GM19438 (cell line): ENCODE results near the gene ZDHHC17.
"Not testable (repeated sequence)": the region's sequence is repeated elsewhere in the genome, so short reads cannot be mapped to it uniquely, and the experiment has no call there.

Experiments used
- ATAC-seq: cut with Tn5 transposase; IDR thresholded peaks from one replicate; pipeline ENCODE4 v1.9.1; 2021; ENCODE audit warnings: low read depth; ENCODE audit not compliant: unreplicated experiment

ZDHHC17 gene

DNA sequence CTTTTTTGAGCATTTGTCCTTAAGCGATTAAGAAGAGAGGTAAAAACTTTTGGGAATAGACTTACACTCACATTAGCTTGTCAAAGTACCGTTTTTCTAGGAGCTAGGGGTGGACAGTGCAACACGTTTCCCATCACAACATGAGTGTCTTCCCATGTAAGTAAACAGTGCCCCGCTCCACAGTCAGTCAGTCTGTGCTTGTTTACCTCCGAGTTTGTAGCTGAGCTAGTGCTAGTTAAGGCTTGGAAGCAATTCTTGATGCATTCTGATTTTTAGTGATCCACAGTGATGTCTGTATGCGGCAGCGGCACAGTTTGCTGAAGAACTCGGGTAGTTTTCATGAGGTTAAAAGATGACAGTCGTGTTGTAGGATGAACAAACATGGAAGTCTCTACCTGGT, 941 bp downstream of the ZDHHC17 start:
- ATAC-seq, result no peak

DNA sequence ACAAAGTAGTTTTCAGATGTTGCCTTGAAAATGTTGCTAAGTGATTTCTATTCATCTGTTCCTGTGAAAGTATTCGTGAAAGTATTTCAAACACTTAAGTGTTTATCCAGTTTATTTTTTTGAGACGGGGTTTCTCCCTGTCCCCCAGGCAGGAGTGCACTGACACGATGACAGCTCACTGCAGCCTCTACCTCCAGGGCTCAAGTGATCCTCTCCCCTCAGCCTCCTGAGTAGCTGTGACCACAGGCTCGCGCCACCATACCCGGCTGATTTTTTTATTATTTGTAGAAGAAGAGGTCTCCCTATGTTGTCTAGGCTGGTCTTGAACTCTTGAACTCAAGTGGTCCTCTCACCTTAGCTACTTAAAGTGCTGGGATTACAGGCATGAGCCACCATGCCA, 1.7 kb downstream of the ZDHHC17 start:
- no peak for ATAC-seq

DNA sequence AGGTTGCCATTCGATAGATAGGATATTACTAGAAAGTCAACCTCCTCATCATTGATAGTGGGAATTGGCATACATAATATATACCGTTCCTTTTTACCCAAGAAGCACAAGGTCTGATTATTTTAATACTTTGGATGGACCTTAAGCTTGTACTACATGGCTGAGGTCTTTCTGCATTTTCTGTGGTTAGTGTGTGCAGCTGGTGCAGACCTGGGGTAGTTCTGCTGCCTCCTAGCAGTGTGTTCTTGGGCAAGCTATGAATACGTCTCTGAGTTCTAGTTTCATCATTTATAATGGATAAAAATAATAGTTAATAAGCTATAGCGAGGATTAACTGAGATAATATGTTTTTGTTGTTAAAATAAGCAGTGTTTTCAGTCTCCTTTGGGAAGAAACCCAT, 2.2 kb downstream of the ZDHHC17 start:
- ATAC-seq, result no peak

DNA sequence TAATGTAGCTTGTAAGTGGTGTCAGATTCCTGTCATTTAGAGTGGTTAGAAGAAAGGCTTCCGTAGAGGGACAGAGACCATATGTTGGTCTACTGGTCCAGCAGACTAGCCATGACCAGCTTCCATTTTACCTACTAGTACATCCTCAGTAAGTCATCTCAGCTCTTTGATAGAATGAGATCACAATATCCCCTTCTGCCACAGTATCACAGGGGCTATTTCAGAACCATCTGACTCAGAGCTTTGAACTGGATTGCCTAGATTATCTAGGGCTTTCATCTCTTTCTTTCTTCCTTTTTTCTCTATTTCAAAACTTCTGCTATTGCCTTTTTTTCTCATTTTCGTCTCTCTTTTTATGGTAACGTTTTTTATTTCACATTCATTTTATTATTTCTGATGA, 4.7 kb downstream of the ZDHHC17 start:
- ATAC-seq, result no peak

DNA sequence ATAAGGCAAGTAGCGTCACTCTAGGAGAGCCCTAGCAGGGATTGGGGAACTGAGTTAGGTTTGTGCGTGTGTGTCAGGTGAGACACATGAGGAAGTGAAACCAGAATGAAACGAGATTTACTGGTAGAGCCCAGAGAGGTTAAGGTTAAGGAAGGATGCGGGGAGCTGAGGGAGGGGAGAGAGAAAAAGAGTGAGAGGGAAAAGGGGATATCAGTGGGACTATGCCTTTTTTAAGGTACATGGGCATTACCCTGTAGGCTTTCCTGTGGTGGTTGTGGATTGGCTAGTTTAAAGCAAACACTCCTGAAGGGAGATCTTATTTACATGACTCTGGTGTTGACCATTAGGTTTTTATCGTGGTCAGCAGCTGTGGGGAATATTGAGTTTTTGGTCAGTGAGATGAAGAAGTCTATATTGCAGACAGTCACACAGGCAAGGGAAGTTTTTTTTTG, 13.9 kb downstream of the ZDHHC17 start:
- ATAC-seq, result peak; percentile 100

DNA sequence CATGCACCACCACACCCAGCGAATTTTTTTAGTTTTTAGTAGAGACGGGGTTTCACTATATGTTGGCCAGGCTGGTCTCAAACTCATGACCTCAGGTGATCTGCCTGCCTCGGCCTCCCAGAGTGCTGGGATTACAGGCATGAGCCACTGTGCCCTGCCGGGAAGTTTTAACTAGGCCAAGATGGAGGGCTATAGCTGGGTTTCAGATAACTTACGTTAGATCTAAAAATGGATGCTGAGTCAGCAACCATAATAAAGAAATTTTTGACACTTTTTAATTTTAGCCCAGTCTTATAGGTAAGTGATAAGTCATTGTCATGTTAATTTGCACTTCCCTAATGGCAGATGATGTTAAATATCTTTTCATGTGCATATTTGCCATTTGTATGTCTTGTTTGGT, 14.4 kb downstream of the ZDHHC17 start:
- no peak for ATAC-seq

DNA sequence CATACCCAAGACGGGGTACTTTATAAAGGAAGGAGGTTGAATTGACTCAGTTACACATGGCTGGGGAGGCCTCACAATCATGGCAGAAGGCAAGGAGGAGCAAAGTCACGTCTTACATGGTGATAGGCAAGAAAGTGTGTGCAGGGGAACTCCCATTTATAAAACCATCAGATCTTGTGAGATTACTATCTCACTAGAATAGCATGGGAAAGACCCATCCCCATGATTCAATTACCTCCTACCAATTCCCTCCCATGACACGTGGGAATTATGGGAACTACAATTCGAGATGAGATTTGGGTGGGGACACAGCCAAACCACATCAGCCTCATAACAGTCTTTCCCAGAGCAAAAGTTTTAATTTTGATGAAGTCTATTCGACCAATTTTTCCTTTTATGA, 15.4 kb downstream of the ZDHHC17 start:
- ATAC-seq, result not testable (repeated sequence)

DNA sequence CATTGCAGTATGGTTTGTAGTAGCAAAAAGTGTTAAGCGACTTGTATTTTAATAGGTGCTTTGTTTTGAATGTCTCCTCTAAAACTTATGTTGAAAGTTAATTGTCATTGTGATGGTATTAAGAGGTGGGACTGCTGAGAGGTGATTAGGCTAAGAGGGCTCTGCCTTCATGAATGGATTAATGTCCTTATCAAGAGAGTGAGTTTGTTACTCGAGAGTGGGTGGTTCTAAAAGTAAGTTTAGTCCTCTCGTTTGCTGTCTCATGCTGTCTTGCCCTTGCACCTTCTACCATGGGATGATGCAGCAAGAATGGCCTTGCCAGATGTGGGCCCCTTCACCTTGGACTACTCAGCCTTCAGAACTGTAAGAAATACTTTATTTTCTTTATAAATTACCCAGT, 17.4 kb downstream of the ZDHHC17 start:
- ATAC-seq, result no peak

DNA sequence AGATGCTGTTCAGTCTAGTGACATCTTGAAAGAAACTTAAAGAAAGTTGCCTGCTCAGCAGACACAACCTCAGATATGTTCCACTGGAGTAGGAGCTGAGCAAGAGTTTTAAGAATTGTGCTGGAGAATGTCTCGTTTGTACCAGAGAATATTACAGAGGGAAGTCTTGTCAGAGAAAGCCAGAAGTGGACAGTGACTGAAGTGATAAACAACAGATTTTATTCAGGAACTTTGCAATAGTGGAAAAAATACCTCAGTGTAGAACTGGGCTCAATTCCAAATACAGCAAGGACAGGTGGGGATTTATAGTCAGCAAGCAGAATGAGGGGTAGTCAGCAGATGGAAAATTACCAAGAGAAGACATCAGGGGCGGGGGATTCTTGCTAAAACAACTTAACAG, 18.6 kb downstream of the ZDHHC17 start:
- ATAC-seq, result no peak

DNA sequence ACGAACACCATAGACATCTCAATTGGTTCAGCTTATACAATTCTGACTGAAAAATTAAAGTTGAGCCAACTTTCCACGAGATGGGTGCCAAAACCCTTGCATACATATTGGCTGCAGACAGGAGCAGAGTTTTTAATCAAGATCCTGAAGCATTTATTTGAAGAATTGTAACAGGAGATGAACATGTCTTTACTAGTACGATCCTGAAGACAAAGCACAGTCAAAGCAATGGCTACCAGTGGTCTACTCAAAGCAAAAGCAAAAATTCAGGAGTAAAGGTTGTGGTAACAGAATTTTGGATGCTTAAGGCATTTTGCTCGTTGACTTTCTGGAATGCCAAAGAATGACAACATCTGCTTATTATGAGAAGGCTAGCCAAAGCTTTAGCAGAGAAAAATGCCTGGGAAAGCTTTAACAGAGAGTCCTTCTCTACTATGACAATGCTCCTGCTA, 20.7 kb downstream of the ZDHHC17 start:
- no peak for ATAC-seq

DNA sequence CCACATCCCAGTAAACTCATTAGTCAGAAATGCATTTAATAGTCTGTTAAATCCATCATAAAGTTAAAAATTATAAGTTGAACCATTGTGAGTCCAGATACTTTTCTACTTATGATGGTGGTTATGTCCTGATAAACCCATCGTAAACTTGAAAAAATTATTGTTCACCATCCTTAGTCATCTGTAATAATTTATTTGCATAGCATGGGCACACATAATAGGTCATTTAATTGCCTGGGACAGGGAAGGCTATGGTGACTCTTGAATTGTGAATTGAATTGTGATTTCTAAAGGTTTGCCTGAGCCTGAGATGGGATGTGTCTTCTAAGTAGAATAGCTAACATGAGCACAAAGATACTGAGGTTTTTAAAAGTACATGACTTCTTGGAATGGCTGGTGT, 21.5 kb downstream of the ZDHHC17 start:
- no peak for ATAC-seq

DNA sequence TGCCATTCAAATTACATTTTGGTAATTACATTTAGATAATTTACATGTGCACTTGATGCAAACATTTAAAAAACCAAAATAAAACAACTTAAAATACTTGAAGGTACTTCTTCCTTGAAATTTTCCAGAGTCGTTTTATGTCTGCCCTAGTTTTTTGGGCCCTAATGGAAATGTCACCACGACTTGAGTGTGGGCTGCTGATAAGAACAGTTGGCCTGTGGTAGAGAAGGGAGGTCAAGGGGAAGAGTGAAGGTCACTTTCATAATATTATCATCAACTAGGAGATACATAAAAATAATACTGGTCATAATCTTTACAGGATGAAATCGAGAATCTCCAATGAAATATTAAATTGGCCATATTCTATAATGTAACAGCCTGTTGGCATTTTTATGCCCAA, 23.1 kb downstream of the ZDHHC17 start:
- ATAC-seq, result no peak

DNA sequence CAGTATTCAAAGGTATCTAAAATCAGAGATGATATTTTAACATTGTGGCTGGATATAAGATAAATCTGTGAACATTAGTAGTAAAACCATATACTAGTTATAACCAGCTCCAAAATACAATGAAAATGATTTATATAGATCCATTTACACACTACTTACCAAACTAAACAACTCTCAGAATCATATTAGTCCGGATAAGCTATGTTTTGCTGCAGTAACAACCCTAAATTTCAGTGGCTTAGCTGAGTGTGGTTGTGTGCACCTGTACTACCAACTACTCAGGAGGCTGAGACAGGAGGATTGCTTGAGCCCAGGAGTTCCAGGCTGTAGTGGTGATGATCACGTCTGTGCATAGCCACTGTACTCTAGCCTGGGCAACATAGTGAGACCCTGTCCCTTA, 23.8 kb downstream of the ZDHHC17 start:
- ATAC-seq, result no peak

DNA sequence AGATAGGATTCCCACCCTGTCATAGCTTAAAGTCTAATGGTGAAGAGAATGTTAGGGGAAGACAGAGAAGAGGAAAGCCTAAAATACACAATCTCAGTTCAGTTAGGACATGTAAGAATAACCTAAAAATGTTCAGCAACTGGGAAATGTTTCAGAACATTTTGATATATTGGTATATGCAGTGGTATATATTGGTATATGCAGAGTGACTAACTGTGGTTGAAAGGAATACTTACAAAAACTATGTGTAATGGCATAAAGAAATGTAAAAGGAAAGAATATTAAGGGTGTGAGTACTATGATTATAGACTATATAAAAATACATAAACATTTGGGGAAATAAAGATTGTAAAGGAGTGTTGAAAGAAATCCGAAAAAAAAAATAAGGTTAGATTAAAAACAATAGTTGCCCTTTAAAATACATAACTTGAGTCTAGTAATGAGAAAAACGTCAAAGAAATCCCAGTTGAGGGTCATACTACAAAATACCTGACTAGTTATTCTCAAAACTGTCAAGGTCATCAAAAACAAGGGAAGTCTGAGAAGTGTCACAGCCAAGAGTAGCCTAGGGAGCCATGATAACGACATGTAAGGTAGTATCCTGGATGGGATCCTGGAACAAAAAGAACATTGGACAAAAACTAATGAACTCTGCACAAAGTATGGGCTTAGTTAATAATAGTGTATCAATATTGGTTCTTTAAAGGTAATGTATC, 25.6 kb downstream of the ZDHHC17 start:
- no peak for ATAC-seq

DNA sequence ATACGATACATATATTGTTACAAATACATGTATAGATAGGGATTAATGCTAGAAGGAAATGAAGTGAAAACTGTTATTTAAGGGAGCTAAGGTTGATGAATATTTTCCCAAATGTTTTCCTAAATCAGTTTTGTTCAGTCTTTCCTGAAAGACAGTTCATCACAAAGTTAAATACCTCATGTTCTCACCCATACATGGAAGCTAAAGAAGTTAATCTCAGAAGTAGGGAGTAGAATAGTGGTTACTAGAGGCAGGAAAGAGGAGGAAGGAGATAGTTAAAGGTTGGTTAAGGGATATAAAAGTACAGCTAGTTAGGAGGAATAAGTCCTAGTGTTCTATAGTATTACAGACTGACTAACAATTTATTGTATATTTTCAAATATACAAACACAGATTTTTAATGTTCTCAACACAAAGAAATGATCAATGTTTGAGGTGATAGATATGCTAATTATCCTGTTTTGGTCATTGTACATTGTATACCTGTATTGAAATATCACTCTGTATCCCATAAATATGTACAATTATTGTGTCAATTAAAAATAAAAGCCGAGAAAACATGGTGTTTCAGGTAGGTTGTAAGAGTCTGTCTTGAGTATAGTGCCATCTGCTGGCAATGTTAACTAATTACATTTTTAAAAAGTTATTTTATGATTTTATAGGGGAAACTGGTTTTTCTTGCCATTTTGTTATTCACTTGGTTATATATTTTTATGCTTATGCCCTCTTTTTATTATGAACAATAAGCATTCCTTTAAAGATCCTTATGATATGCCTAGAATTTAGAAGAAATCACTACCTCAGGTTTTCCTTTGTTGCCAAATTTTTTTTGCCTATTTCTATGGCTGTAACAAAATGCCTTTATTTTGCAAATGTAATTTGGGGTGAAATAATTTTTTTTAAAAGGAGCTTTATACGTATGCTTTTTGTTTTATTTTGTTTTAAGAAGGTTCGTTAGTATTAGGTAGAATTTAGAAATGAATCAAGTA, 26.9 kb downstream of the ZDHHC17 start:
- no peak for ATAC-seq

DNA sequence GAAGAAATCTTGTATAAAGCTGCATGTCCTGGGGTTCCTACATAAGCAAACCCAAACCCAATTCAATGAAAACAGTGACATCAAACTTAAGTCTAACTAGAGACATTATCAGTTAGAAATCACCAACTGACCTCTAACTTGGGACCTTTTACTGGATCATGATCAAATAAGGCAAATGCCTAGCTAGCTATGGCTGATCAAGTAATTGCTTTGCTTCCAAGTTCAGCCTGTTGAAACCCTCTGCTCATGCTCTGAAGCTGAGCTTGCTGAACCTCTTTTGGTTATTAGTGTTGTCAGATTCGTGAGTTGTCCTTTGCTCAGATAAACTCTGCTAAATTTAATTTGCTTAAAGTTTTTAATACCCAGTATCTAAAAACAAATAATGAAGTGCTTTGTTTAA, 28.9 kb downstream of the ZDHHC17 start:
- no peak for ATAC-seq

DNA sequence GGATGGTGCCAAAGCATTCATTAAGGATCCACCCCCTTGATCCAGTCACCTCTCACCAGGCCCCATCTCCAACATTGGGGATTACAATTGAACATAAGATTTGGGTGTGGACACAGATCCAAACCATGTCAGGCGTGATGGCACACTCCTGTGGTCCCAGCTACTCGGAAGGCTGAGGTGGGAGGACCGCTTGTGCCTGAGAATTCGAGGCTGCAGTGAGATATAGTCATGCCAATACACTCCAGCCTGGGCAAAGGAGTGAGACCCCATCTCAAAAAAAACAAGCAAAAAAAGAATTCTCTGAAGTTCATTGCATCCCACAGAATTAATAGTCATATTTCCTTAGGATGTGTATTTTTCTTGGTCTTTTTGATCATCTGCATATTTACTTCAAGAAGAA, 34.9 kb downstream of the ZDHHC17 start:
- no peak for ATAC-seq

DNA sequence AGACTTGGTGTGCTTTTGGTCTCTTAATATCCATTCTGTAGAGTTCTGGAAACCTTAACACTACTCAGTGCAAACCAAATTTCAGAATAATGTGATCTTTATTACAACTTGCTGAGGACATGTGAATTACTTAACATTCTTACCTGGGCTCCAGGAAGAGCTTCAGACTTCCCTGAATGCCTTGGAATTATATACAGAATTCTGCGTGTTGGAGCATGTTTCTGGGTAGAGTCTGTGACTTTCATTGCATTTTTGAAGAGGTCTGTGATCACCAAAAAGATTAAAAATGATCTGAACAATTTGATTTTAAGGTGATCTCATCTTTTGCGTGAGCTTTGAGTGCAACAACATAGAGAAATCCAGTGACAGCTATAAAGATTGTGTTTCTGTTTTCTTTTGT, 35.4 kb downstream of the ZDHHC17 start:
- ATAC-seq, result no peak

DNA sequence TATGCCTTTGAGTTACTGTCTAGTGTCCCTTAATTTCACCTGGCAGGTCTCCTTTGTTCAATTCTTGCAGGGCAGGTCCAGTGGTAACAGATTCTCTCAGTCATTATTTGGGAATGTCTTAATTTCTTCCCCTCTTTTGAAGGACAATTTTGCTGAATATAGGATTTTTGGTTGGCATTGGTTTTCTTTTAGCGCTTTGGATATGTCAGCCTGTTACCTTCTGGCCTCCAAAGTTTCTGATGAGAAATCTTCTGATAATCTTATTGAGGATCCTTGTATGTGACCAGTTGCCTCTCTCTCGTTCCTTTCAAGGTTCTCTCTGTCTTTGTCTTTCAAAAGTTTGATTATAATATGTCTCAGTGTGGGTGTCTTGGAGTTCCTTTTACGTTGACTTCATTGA, 38.1 kb downstream of the ZDHHC17 start:
- no peak for ATAC-seq

DNA sequence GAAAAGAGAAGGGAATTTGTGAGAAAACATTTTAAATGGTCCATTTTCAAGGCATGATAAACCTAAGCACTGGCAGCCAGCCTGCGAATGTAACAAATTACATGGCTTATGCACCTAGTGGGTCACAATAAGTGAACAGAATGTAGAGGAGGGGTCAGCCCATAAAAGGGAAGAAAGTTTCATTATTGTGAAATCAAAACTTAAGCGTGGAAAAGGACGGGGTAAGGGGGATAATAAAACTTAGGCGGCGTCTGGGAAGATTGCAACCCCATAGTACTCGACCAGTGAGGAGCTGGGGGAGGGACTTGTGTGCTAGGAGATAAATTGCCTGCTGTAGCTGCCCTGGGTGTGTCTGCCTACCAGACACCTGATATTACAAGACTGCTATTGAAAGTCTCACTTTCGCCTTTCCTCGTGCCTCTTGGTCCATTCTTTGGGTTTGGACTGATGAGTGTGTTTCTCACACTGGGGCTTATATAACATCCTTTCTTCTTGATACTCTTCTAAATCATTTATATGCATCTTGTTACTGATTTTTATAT, 40.6 kb downstream of the ZDHHC17 start:
- ATAC-seq, result no peak

DNA sequence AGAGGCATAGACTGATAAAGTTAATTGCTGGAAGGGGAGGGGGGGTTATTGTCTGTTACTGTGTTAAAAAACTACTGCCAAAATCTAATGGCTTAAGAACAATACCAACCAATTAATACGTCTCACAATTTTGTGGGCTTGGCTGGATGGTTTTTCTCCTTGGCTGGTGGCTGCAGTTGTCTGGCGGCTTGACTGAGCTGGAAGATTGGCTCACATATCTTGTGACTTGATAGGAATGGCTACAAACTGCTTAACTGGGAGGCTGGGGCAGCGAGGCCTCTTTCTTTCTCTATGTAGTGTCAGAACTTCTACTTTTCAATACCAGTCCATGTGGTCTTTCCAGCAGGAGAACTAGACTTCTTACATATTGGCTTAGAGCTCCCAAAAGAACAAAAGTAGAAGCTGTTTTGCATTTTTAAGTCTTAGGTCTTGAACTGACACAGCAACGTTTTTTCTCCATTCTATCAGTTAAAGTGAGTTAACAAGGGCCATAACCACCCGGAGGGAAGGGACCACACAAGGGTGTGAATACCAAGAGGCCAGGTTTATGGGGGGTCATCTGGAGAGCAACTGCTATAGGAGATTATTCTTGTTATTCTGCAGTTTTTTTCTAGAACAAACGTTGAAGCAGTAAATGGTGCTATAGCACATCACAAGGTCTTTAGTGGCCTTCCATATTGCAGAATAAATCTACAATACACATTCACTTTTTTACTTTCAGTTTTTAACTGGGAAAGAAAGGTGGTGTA, 46.9 kb downstream of the ZDHHC17 start:
- no peak for ATAC-seq
